Sigmoid colon (tissue), 4 donors: Measurements from ENCODE around the gene TSPOAP1.

Experiments used
- CTCF ChIP-seq, 4 experiments: fragments of 450-650 bp in 3 of 4; fragments of 200-600 bp in 1 of 4; IDR thresholded peaks; one replicate each; pipeline ENCODE4 v1.5.1; 2016 to 2019; ENCODE audit warnings: antibody characterized with exemption in 4 of 4, mild to moderate bottlenecking in 3 of 4, moderate library complexity in 2 of 4
- POLR2A ChIP-seq, 2 donors: fragments of 450-650 bp; IDR thresholded peaks; one replicate each; pipeline ENCODE4 v1.6.1; 2016; ENCODE audit warnings: antibody characterized with exemption in 2 of 2, mild to moderate bottlenecking in 2 of 2, moderate library complexity in 2 of 2
- POLR2AphosphoS5 ChIP-seq, 4 donors: sonication (generic); formaldehyde crosslinking; IDR thresholded peaks; one replicate each; pipeline ENCODE4 v1.6.1; 2017; ENCODE audit warnings: antibody characterized with exemption in 4 of 4

DNA sequence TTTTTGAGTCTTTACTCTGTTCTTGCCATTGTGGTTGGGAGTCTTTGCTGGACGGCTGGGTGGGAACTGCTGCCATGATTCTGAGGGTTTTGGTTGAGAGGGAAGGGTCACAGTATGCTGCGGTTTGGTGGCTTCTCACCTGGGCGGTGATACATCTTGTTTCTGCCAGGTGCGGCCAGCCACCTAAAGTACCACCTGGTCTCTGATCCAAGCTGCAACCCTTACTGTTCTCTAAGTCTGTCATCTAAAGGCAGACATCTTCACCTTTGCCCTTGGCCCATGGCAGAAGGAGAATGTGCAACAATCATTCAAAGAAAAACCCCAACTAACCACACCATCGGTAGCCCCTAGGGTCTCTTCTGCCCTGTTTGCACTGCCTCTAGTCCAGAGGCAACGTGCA, 28.3 kb downstream of the TSPOAP1 start:
- no peak for TF ChIP-seq POLR2A (IDR thresholded peaks at IDR 0.05)
- TF ChIP-seq CTCF (IDR thresholded peaks at IDR 0.05) = no peak
- no peak for TF ChIP-seq POLR2AphosphoS5 (IDR thresholded peaks at IDR 0.05)
